ENCODE data around the gene COQ5.

GRCh38 chr12:120528861-120529525 is at the start of gene COQ5:
- TF ChIP-seq CTCF (IDR thresholded peaks at IDR 0.05) (no peak), POLR2A (IDR thresholded peaks at IDR 0.05) (peak; percentile 61), POLR2AphosphoS5 (IDR thresholded peaks at IDR 0.05) (peak; percentile 94)

Data from prostate gland (tissue), 2 donors.